HCT116 (cell line): ENCODE results near the gene SEC14L1.

Experiments
- EGR1 ChIP-seq: IDR thresholded peaks from 2 replicates; pipeline ENCODE4 v1.6.1; 2012; ENCODE audit warnings: low read depth
- ELF1 ChIP-seq: IDR thresholded peaks from 2 replicates; pipeline ENCODE4 v1.6.1; 2012; ENCODE audit warnings: low read depth, borderline replicate concordance
- EZH2 ChIP-seq: fragments of 200-600 bp; sonication (generic); IDR thresholded peaks from 2 replicates; pipeline ENCODE4 v1.6.1; 2017; ENCODE audit warnings: antibody characterized with exemption, mixed run types
- EZH2phosphoT487 ChIP-seq: fragments of 200-600 bp; IDR thresholded peaks from 2 replicates; pipeline ENCODE4 v1.6.1; 2018; ENCODE audit warnings: antibody characterized with exemption, borderline replicate concordance
- JUND ChIP-seq: IDR thresholded peaks from 2 replicates; pipeline ENCODE4 v1.6.1; 2012
- POLR2A ChIP-seq: IDR thresholded peaks from 2 replicates; pipeline ENCODE4 v1.7.0; 2011; ENCODE audit warnings: borderline replicate concordance; ENCODE audit not compliant: insufficient read depth, insufficient read length; ENCODE audit errors: extremely low read depth
- POLR2AphosphoS5 ChIP-seq: IDR thresholded peaks from 2 replicates; pipeline ENCODE4 v1.6.1; 2011; ENCODE audit warnings: mild to moderate bottlenecking, low read depth, low read length, moderate library complexity
- RAD21 ChIP-seq: IDR thresholded peaks from 2 replicates; pipeline ENCODE4 v1.6.1; 2012; ENCODE audit warnings: low read depth, mild to moderate bottlenecking
- SP1 ChIP-seq: IDR thresholded peaks from 2 replicates; pipeline ENCODE4 v1.6.1; 2012; ENCODE audit warnings: low read depth
- TCF7L2 ChIP-seq: IDR thresholded peaks from 2 replicates; pipeline ENCODE4 v1.7.0; 2011; ENCODE audit warnings: borderline replicate concordance, inconsistent platforms; ENCODE audit not compliant: insufficient read depth, insufficient read length; ENCODE audit errors: extremely low read depth
- ZNF274 ChIP-seq: fragments of 200-500 bp; sonication (Bioruptor generic); IDR thresholded peaks from 2 replicates; pipeline ENCODE4 v1.6.1; 2014; ENCODE audit warnings: mild to moderate bottlenecking, low read depth, low read length, inconsistent platforms
- TF ChIP-seq, protein P1 (sequence below), 3 experiments: fragments of 200-600 bp in 1 of 3; sonication (generic) in 1 of 3; IDR thresholded peaks in 2 of 3; conservative IDR thresholded peaks in 1 of 3; 2 replicates each; pipeline ENCODE4 v1.5.1; 2012 to 2017; ENCODE audit warnings: low read depth in 2 of 3, low read length in 2 of 3, antibody characterized with exemption in 1 of 3, borderline replicate concordance in 1 of 3, control low read depth in 1 of 3, mild to moderate bottlenecking in 1 of 3, mixed read lengths in 1 of 3, mixed run types in 1 of 3, moderate library complexity in 1 of 3; ENCODE audit not compliant: insufficient read depth in 1 of 3
- TF ChIP-seq, protein P2 (sequence below): IDR thresholded peaks from 2 replicates; pipeline ENCODE4 v1.6.1; 2011; ENCODE audit warnings: mild to moderate bottlenecking, low read length, moderate library complexity; ENCODE audit not compliant: insufficient replicate concordance; ENCODE audit errors: extremely low read depth
- TF ChIP-seq, protein P3 (sequence below): IDR thresholded peaks from 2 replicates; pipeline ENCODE4 v1.6.1; 2012; ENCODE audit warnings: low read depth

GRCh38 chr17:77194179-77194578 is 53.4 kb downstream of the SEC14L1 start:
- TF ChIP-seq POLR2A = no peak
- no peak for TF ChIP-seq EZH2
- TF ChIP-seq, protein P1, sequence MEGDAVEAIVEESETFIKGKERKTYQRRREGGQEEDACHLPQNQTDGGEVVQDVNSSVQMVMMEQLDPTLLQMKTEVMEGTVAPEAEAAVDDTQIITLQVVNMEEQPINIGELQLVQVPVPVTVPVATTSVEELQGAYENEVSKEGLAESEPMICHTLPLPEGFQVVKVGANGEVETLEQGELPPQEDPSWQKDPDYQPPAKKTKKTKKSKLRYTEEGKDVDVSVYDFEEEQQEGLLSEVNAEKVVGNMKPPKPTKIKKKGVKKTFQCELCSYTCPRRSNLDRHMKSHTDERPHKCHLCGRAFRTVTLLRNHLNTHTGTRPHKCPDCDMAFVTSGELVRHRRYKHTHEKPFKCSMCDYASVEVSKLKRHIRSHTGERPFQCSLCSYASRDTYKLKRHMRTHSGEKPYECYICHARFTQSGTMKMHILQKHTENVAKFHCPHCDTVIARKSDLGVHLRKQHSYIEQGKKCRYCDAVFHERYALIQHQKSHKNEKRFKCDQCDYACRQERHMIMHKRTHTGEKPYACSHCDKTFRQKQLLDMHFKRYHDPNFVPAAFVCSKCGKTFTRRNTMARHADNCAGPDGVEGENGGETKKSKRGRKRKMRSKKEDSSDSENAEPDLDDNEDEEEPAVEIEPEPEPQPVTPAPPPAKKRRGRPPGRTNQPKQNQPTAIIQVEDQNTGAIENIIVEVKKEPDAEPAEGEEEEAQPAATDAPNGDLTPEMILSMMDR (IDR thresholded peaks at IDR 0.05 in 2 of 3, conservative IDR thresholded peaks at IDR 0.05 in 1 of 3; ENCODE audit: borderline replicate concordance in 1 of 3, insufficient read depth in 1 of 3, low read depth in 2 of 3, low read length in 2 of 3) = no peak
- TF ChIP-seq JUND = no peak
- no peak for TF ChIP-seq ZNF274
- TF ChIP-seq, protein P2, sequence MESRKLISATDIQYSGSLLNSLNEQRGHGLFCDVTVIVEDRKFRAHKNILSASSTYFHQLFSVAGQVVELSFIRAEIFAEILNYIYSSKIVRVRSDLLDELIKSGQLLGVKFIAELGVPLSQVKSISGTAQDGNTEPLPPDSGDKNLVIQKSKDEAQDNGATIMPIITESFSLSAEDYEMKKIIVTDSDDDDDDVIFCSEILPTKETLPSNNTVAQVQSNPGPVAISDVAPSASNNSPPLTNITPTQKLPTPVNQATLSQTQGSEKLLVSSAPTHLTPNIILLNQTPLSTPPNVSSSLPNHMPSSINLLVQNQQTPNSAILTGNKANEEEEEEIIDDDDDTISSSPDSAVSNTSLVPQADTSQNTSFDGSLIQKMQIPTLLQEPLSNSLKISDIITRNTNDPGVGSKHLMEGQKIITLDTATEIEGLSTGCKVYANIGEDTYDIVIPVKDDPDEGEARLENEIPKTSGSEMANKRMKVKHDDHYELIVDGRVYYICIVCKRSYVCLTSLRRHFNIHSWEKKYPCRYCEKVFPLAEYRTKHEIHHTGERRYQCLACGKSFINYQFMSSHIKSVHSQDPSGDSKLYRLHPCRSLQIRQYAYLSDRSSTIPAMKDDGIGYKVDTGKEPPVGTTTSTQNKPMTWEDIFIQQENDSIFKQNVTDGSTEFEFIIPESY = no peak
- TF ChIP-seq EZH2phosphoT487 = no peak
- TF ChIP-seq EGR1 = no peak
- TF ChIP-seq, protein P3, sequence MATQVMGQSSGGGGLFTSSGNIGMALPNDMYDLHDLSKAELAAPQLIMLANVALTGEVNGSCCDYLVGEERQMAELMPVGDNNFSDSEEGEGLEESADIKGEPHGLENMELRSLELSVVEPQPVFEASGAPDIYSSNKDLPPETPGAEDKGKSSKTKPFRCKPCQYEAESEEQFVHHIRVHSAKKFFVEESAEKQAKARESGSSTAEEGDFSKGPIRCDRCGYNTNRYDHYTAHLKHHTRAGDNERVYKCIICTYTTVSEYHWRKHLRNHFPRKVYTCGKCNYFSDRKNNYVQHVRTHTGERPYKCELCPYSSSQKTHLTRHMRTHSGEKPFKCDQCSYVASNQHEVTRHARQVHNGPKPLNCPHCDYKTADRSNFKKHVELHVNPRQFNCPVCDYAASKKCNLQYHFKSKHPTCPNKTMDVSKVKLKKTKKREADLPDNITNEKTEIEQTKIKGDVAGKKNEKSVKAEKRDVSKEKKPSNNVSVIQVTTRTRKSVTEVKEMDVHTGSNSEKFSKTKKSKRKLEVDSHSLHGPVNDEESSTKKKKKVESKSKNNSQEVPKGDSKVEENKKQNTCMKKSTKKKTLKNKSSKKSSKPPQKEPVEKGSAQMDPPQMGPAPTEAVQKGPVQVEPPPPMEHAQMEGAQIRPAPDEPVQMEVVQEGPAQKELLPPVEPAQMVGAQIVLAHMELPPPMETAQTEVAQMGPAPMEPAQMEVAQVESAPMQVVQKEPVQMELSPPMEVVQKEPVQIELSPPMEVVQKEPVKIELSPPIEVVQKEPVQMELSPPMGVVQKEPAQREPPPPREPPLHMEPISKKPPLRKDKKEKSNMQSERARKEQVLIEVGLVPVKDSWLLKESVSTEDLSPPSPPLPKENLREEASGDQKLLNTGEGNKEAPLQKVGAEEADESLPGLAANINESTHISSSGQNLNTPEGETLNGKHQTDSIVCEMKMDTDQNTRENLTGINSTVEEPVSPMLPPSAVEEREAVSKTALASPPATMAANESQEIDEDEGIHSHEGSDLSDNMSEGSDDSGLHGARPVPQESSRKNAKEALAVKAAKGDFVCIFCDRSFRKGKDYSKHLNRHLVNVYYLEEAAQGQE = no peak
- no peak for TF ChIP-seq POLR2AphosphoS5
- no peak for TF ChIP-seq RAD21
- TF ChIP-seq TCF7L2 = no peak
- TF ChIP-seq ELF1 = no peak
- TF ChIP-seq SP1 = no peak
